Esophagus muscularis mucosa (tissue), 4 donors: Measurements from ENCODE around the gene UBA5. TPM values are rescaled to one million over a fixed set of nuclear protein-coding genes. Genes with fewer than 3 reads are reported as not detected.

Source experiments
- DNase-seq: peaks from one replicate; pipeline ENCODE4 v3.0.0-alpha.2; 2017; ENCODE audit errors: extremely low spot score
- H3K27ac ChIP-seq, 4 donors: fragments of 200-600 bp; sonication (generic); replicated peaks in 1 of 4; 1 replicate in 3 of 4; 2 replicates in 1 of 4; pipeline ENCODE4 v1.5.1; 2016 to 2019; ENCODE audit warnings: mild to moderate bottlenecking in 1 of 4
- H3K27me3 ChIP-seq, 4 donors: fragments of 200-600 bp; sonication (generic); one replicate each; pipeline versions ENCODE4 v1.5.1 to v1.6.0; 2016 to 2019
- H3K36me3 ChIP-seq, 4 donors: fragments of 200-600 bp; sonication (generic); one replicate each; pipeline ENCODE4 v1.5.1; 2016 to 2019
- H3K4me1 ChIP-seq, 4 donors: fragments of 200-600 bp; sonication (generic); one replicate each; pipeline ENCODE4 v1.5.1; 2016 to 2019
- H3K4me3 ChIP-seq, 4 donors: fragments of 200-600 bp; sonication (generic); 1 replicate in 2 of 4; 2 replicates in 2 of 4; pipeline ENCODE4 v1.5.1; 2016 to 2019; ENCODE audit warnings: mild to moderate bottlenecking in 4 of 4, moderate library complexity in 1 of 4
- H3K9me3 ChIP-seq, 4 donors: fragments of 200-600 bp; sonication (generic); 1 replicate in 3 of 4; 2 replicates in 1 of 4; pipeline ENCODE4 v1.5.1; 2016 to 2019
- CTCF ChIP-seq, 3 experiments: fragments of 200-600 bp in 2 of 3; fragments of 450-650 bp in 1 of 3; sonication (generic) in 2 of 3; IDR thresholded peaks; one replicate each; pipeline ENCODE4 v1.5.1; 2017 to 2019; ENCODE audit warnings: antibody characterized with exemption in 3 of 3, mild to moderate bottlenecking in 2 of 3, moderate library complexity in 1 of 3
- EP300 ChIP-seq: sonication (generic); formaldehyde crosslinking; IDR thresholded peaks from one replicate; pipeline ENCODE4 v1.6.1; 2017; ENCODE audit warnings: antibody characterized with exemption
- POLR2A ChIP-seq: fragments of 450-650 bp; IDR thresholded peaks from one replicate; pipeline ENCODE4 v1.6.1; 2017; ENCODE audit warnings: antibody characterized with exemption, moderate library complexity, mild to moderate bottlenecking, low read depth
- POLR2AphosphoS5 ChIP-seq, 2 donors: sonication (generic); formaldehyde crosslinking; IDR thresholded peaks; one replicate each; pipeline ENCODE4 v1.6.1; 2017; ENCODE audit warnings: antibody characterized with exemption in 2 of 2
- WGBS: methylation state at CpG from one replicate; pipeline ENCODE4 v1.1.5; 2018; 5-methylcytosine and 5-hydroxymethylcytosine counted together
- intact Hi-C: fragments of 100-400 bp; cut with DNase I; formaldehyde crosslinking; loops from one replicate; pipeline ENCODE4 v1.15.1; 2023
- total RNA-seq, 4 donors: library from RNA; depleted of rRNA; stranded (reverse); fragments of >200 nt; gene quantifications; one replicate each; pipeline versions ENCODE4 v1.1.0 to v1.2.1, GENCODE V29; 2016

The UBA5 gene
- total RNA-seq, 4 donors from 2014 or later = 23.7 to 42.2 (median 31.7) TPM

GRCh38 chr3:132622761-132623160 lies 37.4 kb upstream of the UBA5 start:
- H3K9me3 ChIP-seq = no peaks in the 10 kb centered on the region
- no peak for DNase-seq
- peaks cover 0 to 3% (median 0%) of the 10 kb centered on the region in 4 donors for H3K4me1 ChIP-seq
- no peaks in the 10 kb centered on the region for H3K27me3 ChIP-seq
- intact Hi-C loops = no loop called here
- WGBS = 86% methylated on average over 1 of the region's 1 CpG
- no peak overlapping the region for H3K4me3 ChIP-seq
- TF ChIP-seq POLR2A (no peak), CTCF (IDR thresholded peaks at IDR 0.05) (no peak), EP300 (no peak), POLR2AphosphoS5 (IDR thresholded peaks at IDR 0.05) (no peak)
- no peak overlapping the region for H3K27ac ChIP-seq
- H3K36me3 ChIP-seq = peaks cover 17 to 60% (median 39%) of the 10 kb centered on the region in 4 donors

- peaks cover 0 to 3% (median 0%) of the 10 kb centered on the region in 4 donors for H3K4me1 ChIP-seq
- TF ChIP-seq EP300 = no peak
- TF ChIP-seq POLR2A = no peak
- TF ChIP-seq POLR2AphosphoS5 (IDR thresholded peaks at IDR 0.05) = no peak
- no peak for TF ChIP-seq CTCF (IDR thresholded peaks at IDR 0.05)
- no peak overlapping the region for H3K4me3 ChIP-seq
- peaks cover 17 to 61% (median 40%) of the 10 kb centered on the region in 4 donors for H3K36me3 ChIP-seq
- intact Hi-C loops = no loop called here
- no peaks in the 10 kb centered on the region for H3K27me3 ChIP-seq
- DNase-seq = no peak
- 100% methylated on average over 1 of the region's 1 CpG for WGBS
- no peak overlapping the region for H3K27ac ChIP-seq
- H3K9me3 ChIP-seq = no peaks in the 10 kb centered on the region
These were observed 36.5 kb upstream of the UBA5 start for GRCh38 chr3:132623646-132624045.

- Histone ChIP-seq H3K27ac (no peak overlapping the region), H3K4me1 (peaks cover 0 to 2% (median 0%) of the 10 kb centered on the region in 4 donors), H3K27me3 (no peaks in the 10 kb centered on the region), H3K9me3 (no peaks in the 10 kb centered on the region), H3K4me3 (no peak overlapping the region), H3K36me3 (peaks cover 17 to 72% (median 39%) of the 10 kb centered on the region in 4 donors)
- intact Hi-C loops = no loop called here
- 96% methylated on average over 5 of the region's 7 CpGs for WGBS
- TF ChIP-seq POLR2A (no peak), CTCF (IDR thresholded peaks at IDR 0.05) (no peak), POLR2AphosphoS5 (IDR thresholded peaks at IDR 0.05) (no peak), EP300 (no peak)
- no peak for DNase-seq
These were observed 35.3 kb upstream of the UBA5 start for GRCh38 chr3:132624790-132625189.

- Histone ChIP-seq H3K27me3 (no peaks in the 10 kb centered on the region), H3K4me1 (no peaks in the 10 kb centered on the region), H3K4me3 (no peak overlapping the region), H3K36me3 (peaks cover 17 to 76% (median 39%) of the 10 kb centered on the region in 4 donors), H3K27ac (no peak overlapping the region), H3K9me3 (no peaks in the 10 kb centered on the region)
- 95% methylated on average over 1 of the region's 1 CpG for WGBS
- intact Hi-C loops = no loop called here
- TF ChIP-seq CTCF (IDR thresholded peaks at IDR 0.05) = no peak
- no peak for TF ChIP-seq POLR2AphosphoS5 (IDR thresholded peaks at IDR 0.05)
- TF ChIP-seq EP300 = no peak
- TF ChIP-seq POLR2A = no peak
- DNase-seq = no peak
These were observed 34.5 kb upstream of the UBA5 start for GRCh38 chr3:132625613-132626012.

DNA sequence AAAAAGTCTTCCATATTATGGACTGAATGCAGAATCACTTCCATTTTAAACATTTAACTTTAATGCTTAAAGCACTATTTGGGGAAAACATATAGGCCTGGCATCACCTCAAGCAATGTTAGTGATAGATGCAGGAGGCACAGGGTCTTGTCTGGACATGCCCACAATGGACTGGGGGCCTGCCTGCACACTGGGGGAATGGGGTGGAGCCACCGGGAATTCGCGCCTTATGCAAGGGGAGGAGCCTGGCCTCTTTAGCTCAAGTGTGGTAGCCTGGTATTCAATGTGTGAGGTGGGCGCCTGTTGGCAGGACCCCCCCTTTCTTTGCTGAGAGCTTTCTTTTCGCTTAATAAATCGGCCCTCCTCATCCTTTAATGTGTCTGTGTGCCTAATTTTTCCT lies 33.2 kb upstream of the UBA5 start:
- no peaks in the 10 kb centered on the region for H3K27me3 ChIP-seq
- H3K4me1 ChIP-seq = no peaks in the 10 kb centered on the region
- DNase-seq = no peak
- peaks cover 17 to 75% (median 39%) of the 10 kb centered on the region in 4 donors for H3K36me3 ChIP-seq
- TF ChIP-seq POLR2AphosphoS5 (IDR thresholded peaks at IDR 0.05) = no peak
- TF ChIP-seq EP300 = no peak
- TF ChIP-seq CTCF (IDR thresholded peaks at IDR 0.05) = no peak
- TF ChIP-seq POLR2A = no peak
- H3K4me3 ChIP-seq = no peak overlapping the region
- WGBS = 96% methylated on average over 6 of the region's 6 CpGs
- H3K27ac ChIP-seq = no peak overlapping the region
- intact Hi-C loops = no loop called here
- no peaks in the 10 kb centered on the region for H3K9me3 ChIP-seq
